OCI-LY7 (cell line): Measurements from ENCODE around the gene SIVA1. TPM values are rescaled to one million over a fixed set of nuclear protein-coding genes. Genes with fewer than 3 reads are reported as not detected.

Experiments used
- BruUV-seq: library from RNA; stranded (reverse); fragments of 400-500 nt; replicated peaks from 2 replicates; lab custom pipeline; 2021; lab: Mats Ljungman, UMichigan
- CTCF ChIA-PET: fragments of 300-600 bp; sonication (Branson Sonifier 250); formaldehyde crosslinking; loops from one replicate; lab custom pipeline; 2022; ENCODE audit warnings: antibody characterized with exemption; ENCODE audit not compliant: unreplicated experiment; lab: Charles Lee
- POLR2A ChIA-PET: fragments of 300-600 bp; sonication (Branson Sonifier 250); formaldehyde crosslinking; loops from one replicate; lab custom pipeline; 2022; ENCODE audit warnings: antibody characterized with exemption; lab: Charles Lee
- DNase-seq: peaks from one replicate; pipeline ENCODE4 v3.0.0-alpha.2; 2015; ENCODE audit warnings: low spot score
- H2AFZ ChIP-seq: fragments of 200-600 bp; sonication (generic), shearing (Covaris generic); 2 replicates; pipeline ENCODE4 v1.6.1; 2014; ENCODE audit warnings: mild to moderate bottlenecking, antibody characterized with exemption, low read length, moderate library complexity
- H3K27ac ChIP-seq: fragments of 200-600 bp; sonication (generic); 2 replicates; pipeline ENCODE4 v1.5.1; 2014; ENCODE audit warnings: mixed run types, low read depth, mild to moderate bottlenecking, moderate library complexity, low read length, inconsistent platforms; ENCODE audit not compliant: poor library complexity, severe bottlenecking
- H3K36me3 ChIP-seq: fragments of 200-600 bp; sonication (generic); 2 replicates; pipeline ENCODE4 v1.6.1; 2014; ENCODE audit warnings: mild to moderate bottlenecking, antibody characterized with exemption, low read length, moderate library complexity, mixed read lengths; ENCODE audit not compliant: insufficient read depth
- H3K4me1 ChIP-seq: fragments of 200-600 bp; sonication (generic); 2 replicates; pipeline ENCODE4 v1.5.1; 2014; ENCODE audit warnings: mild to moderate bottlenecking, low read length; ENCODE audit not compliant: insufficient read depth, poor library complexity, severe bottlenecking
- H3K4me2 ChIP-seq: fragments of 200-600 bp; sonication (generic); 2 replicates; pipeline ENCODE4 v1.6.1; 2014; ENCODE audit warnings: mild to moderate bottlenecking, low read length
- H3K4me3 ChIP-seq: fragments of 200-600 bp; sonication (generic); 2 replicates; pipeline ENCODE4 v1.5.1; 2014; ENCODE audit warnings: mild to moderate bottlenecking, low read depth, low read length; ENCODE audit not compliant: poor library complexity, severe bottlenecking
- H3K79me2 ChIP-seq: fragments of 200-600 bp; sonication (generic); 2 replicates; pipeline ENCODE4 v1.6.1; 2016; ENCODE audit warnings: low read depth, mild to moderate bottlenecking, low read length, moderate library complexity, mixed read lengths; ENCODE audit not compliant: insufficient read depth
- H3K9me2 ChIP-seq: fragments of 200-600 bp; sonication (generic); 2 replicates; pipeline ENCODE4 v1.6.1; 2016; ENCODE audit warnings: mild to moderate bottlenecking, low read length, mixed read lengths; ENCODE audit not compliant: insufficient read depth
- H3K9me3 ChIP-seq: fragments of 200-600 bp; sonication (generic); 2 replicates; pipeline ENCODE4 v1.6.1; 2014; ENCODE audit warnings: mild to moderate bottlenecking, mixed run types, low read length, mixed read lengths
- H4K20me1 ChIP-seq: fragments of 200-600 bp; sonication (generic); 2 replicates; pipeline ENCODE4 v1.6.1; 2014; ENCODE audit warnings: mild to moderate bottlenecking, antibody characterized with exemption, low read length, moderate library complexity, mixed read lengths; ENCODE audit not compliant: insufficient read depth
- CTCF ChIP-seq: fragments of 200-600 bp; sonication (generic); conservative IDR thresholded peaks from 2 replicates; pipeline ENCODE4 v1.5.1; 2014; ENCODE audit warnings: mild to moderate bottlenecking, antibody characterized with exemption, low read length, moderate library complexity, mixed read lengths
- EZH2phosphoT487 ChIP-seq: fragments of 200-600 bp; sonication (generic); IDR thresholded peaks from 2 replicates; pipeline ENCODE4 v1.6.1; 2018; ENCODE audit warnings: low read depth, borderline replicate concordance, mild to moderate bottlenecking, mixed run types, antibody characterized with exemption, low read length, moderate library complexity, mixed read lengths
- intact Hi-C: fragments of 100-400 bp; cut with micrococcal nuclease; formaldehyde crosslinking; loops from one replicate; pipeline ENCODE4 v1.10.0; 2022; ENCODE audit not compliant: unreplicated experiment
- total RNA-seq, 2 experiments: library from RNA; depleted of rRNA in 1 of 2; stranded (reverse); fragments of >200 nt in 1 of 2; shearing (Covaris generic) in 1 of 2; gene quantifications; 2 replicates each; pipeline ENCODE4 v1.2.3, GENCODE V29; 2014 to 2022

The SIVA1 gene
- total RNA-seq, 2 experiments from 2014 or later: 111 to 244 TPM

GRCh38 chr14:104714681-104715080 is 38.3 kb upstream of the SIVA1 start:
- TF ChIP-seq EZH2phosphoT487 (no peak), CTCF (no peak)
- Histone ChIP-seq H3K4me2 (no peak overlapping the region), H4K20me1 (no peaks in the 10 kb centered on the region), H3K79me2 (no peaks in the 10 kb centered on the region), H3K9me3 (no peaks in the 10 kb centered on the region), H2AFZ (no peak overlapping the region), H3K9me2 (no peaks in the 10 kb centered on the region), H3K4me1 (peaks cover 5% of the 10 kb centered on the region), H3K4me3 (no peak overlapping the region), H3K27ac (no peak overlapping the region), H3K36me3 (peaks cover 14% of the 10 kb centered on the region; the same call in 1 of the 2 replicates)
- no TSS peak for BruUV-seq
- no peak for DNase-seq
- intact Hi-C loops: no loop called here
- CTCF ChIA-PET: no interaction called here
- POLR2A ChIA-PET: no interaction called here

GRCh38 chr14:104715416-104715815 is 37.5 kb upstream of the SIVA1 start:
- Histone ChIP-seq H3K4me3 (no peak overlapping the region), H3K4me1 (peaks cover 5% of the 10 kb centered on the region), H3K4me2 (no peak overlapping the region), H3K79me2 (no peaks in the 10 kb centered on the region), H4K20me1 (no peaks in the 10 kb centered on the region), H3K9me2 (no peaks in the 10 kb centered on the region), H3K36me3 (peaks cover 14% of the 10 kb centered on the region; the same call in 1 of the 2 replicates), H3K9me3 (no peaks in the 10 kb centered on the region), H3K27ac (no peak overlapping the region), H2AFZ (no peak overlapping the region)
- DNase-seq: no peak
- no TSS peak for BruUV-seq
- POLR2A ChIA-PET: no interaction called here
- CTCF ChIA-PET: no interaction called here
- TF ChIP-seq EZH2phosphoT487: no peak
- TF ChIP-seq CTCF: no peak
- intact Hi-C loops: no loop called here

- H3K79me2 ChIP-seq: no peaks in the 10 kb centered on the region
- no peak overlapping the region for H3K4me3 ChIP-seq
- BruUV-seq: no TSS peak
- H3K9me2 ChIP-seq: no peaks in the 10 kb centered on the region
- peaks cover 14% of the 10 kb centered on the region; the same call in 1 of the 2 replicates for H3K36me3 ChIP-seq
- H3K4me2 ChIP-seq: no peak overlapping the region
- no peak overlapping the region for H3K27ac ChIP-seq
- no peak overlapping the region for H2AFZ ChIP-seq
- H3K9me3 ChIP-seq: no peaks in the 10 kb centered on the region
- ChIA-PET POLR2A (no interaction called here), CTCF (no interaction called here)
- no peak for DNase-seq
- TF ChIP-seq EZH2phosphoT487 (no peak), CTCF (no peak)
- peaks cover 5% of the 10 kb centered on the region for H3K4me1 ChIP-seq
- intact Hi-C loops: no loop called here
- no peaks in the 10 kb centered on the region for H4K20me1 ChIP-seq
These were observed 37.1 kb upstream of the SIVA1 start for GRCh38 chr14:104715871-104716270.
